Kidney epithelial cell (primary cell): ENCODE measurements around the gene GNG7. TPM values are rescaled to one million over a fixed set of nuclear protein-coding genes. Genes with fewer than 3 reads are reported as not detected.
"Not testable (repeated sequence)": the region's sequence is repeated elsewhere in the genome, so short reads cannot be mapped to it uniquely, and the experiment has no call there.

ENCODE experiments used
- DNase-seq: peaks from one replicate; pipeline ENCODE4 v3.0.0-alpha.2; 2010; ENCODE audit warnings: low read depth
- H3K27me3 ChIP-seq: 2 replicates; pipeline ENCODE4 v1.6.0; 2011; ENCODE audit warnings: low read length; ENCODE audit not compliant: control insufficient read depth, insufficient read depth
- H3K36me3 ChIP-seq: 2 replicates; pipeline ENCODE4 v1.5.1; 2011; ENCODE audit warnings: low read length; ENCODE audit not compliant: control insufficient read depth, insufficient read depth
- H3K4me3 ChIP-seq: 2 replicates; pipeline ENCODE4 v1.5.1; 2011; ENCODE audit warnings: low read depth, mild to moderate bottlenecking, control low read depth, low read length
- total RNA-seq: library from RNA; depleted of rRNA; stranded (reverse); fragments of >200 nt; gene quantifications from 2 replicates; pipeline ENCODE4 v1.2.3, GENCODE V29; 2015
- TF ChIP-seq, protein P1 (sequence below): IDR thresholded peaks from 2 replicates; pipeline ENCODE4 v1.5.1; 2011; ENCODE audit warnings: mild to moderate bottlenecking, moderate library complexity, low read length, control low read depth, inconsistent platforms; ENCODE audit not compliant: insufficient read depth, poor library complexity, severe bottlenecking

Gene GNG7
- total RNA-seq, 1 donor from 2014 or later, result 0.33 TPM

GRCh38 chr19:2523630-2524311, 178.7 kb downstream of the GNG7 start:
- no peak for DNase-seq
- TF ChIP-seq, protein P1, sequence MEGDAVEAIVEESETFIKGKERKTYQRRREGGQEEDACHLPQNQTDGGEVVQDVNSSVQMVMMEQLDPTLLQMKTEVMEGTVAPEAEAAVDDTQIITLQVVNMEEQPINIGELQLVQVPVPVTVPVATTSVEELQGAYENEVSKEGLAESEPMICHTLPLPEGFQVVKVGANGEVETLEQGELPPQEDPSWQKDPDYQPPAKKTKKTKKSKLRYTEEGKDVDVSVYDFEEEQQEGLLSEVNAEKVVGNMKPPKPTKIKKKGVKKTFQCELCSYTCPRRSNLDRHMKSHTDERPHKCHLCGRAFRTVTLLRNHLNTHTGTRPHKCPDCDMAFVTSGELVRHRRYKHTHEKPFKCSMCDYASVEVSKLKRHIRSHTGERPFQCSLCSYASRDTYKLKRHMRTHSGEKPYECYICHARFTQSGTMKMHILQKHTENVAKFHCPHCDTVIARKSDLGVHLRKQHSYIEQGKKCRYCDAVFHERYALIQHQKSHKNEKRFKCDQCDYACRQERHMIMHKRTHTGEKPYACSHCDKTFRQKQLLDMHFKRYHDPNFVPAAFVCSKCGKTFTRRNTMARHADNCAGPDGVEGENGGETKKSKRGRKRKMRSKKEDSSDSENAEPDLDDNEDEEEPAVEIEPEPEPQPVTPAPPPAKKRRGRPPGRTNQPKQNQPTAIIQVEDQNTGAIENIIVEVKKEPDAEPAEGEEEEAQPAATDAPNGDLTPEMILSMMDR, result peak; percentile 38
- H3K27me3 ChIP-seq, result no peaks in the 10 kb centered on the region
- H3K36me3 ChIP-seq, result no peaks in the 10 kb centered on the region
- no peak overlapping the region for H3K4me3 ChIP-seq

GRCh38 chr19:2519482-2519881, 183.0 kb downstream of the GNG7 start:
- H3K36me3 ChIP-seq, result no peaks in the 10 kb centered on the region

GRCh38 chr19:2518856-2519255, 183.6 kb downstream of the GNG7 start:
- H3K27me3 ChIP-seq, H3K4me3 ChIP-seq, H3K36me3 ChIP-seq, DNase-seq: not testable (repeated sequence)

More at GRCh38 chr19:2519482-2519881, 183.0 kb downstream of the GNG7 start:
- no peak for DNase-seq
- Histone ChIP-seq H3K27me3 (no peaks in the 10 kb centered on the region), H3K4me3 (no peak overlapping the region)
- TF ChIP-seq, protein P1, result no peak

DNA sequence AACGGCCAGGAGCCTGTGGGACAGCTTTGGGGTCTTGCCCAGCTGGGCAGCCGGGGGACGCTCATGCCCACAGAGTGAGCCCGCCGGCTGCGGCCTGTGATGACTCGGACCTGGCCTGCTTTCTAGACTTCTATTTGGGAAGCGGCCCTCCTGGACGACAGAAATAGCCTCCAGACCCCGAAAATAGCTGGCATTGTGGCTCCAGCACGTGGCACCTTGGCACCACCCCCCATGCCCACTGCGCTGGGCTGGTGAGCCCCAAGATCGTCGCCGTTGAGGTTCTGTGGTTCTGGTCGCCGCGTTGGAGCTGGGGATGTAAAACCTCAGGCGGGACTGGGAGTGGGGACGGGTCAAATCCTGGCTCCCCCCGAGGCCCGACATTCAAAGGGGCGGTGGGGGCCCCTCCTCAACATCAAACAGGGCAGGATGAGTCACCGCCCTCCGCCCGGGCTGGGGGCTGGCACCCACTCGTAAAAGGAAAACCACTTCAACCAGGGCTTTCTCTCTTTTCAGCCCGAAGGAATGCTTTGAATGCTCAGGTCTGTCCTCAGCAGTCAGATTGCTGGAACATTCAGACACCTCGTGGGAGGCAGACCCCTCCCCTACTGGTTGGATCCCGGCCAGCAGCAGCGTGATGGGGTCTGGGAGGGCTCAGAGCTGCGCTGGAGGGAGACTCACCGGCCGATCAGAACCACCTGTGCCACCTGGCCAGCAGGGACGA, 184.5 kb downstream of the GNG7 start:
- TF ChIP-seq, protein P1, result no peak
- no peaks in the 10 kb centered on the region for H3K36me3 ChIP-seq
- DNase-seq, result no peak
- no peaks in the 10 kb centered on the region for H3K27me3 ChIP-seq
- H3K4me3 ChIP-seq, result no peak overlapping the region

DNA sequence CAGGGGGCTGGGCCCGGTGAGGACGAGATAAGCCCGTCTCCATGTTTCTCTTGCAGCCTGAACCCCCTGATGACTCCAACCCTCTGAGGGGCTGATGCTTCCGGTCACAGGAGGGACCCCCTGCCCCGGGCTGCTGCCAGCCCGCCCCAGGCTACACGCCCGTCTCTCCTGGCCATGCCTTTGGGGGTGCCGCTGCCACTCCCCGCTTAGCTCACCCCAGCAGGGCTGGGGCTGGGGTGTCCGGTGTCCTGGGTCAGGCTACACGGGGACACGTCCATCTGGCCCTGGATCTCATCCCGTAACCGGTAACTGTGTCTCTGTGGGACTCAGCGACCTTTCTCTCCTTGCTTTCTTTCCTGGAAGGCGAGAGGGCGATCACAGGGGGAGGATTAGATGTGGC, 185.8 kb downstream of the GNG7 start:
- TF ChIP-seq, protein P1, result no peak
- DNase-seq, result no peak
- no peaks in the 10 kb centered on the region for H3K36me3 ChIP-seq
- H3K27me3 ChIP-seq, result no peaks in the 10 kb centered on the region
- H3K4me3 ChIP-seq, result no peak overlapping the region

GRCh38 chr19:2514981-2515518, 187.4 kb downstream of the GNG7 start:
- H3K36me3 ChIP-seq, result no peaks in the 10 kb centered on the region
- H3K27me3 ChIP-seq, result no peaks in the 10 kb centered on the region
- no peak for DNase-seq
- TF ChIP-seq, protein P1, result no peak
- H3K4me3 ChIP-seq, result no peak overlapping the region
